SH-SY5Y (cell line): ENCODE results near the gene HOXB9.

Experiments
- GATA2 ChIP-seq: IDR thresholded peaks from 2 replicates; pipeline ENCODE4 v1.6.1; 2011; ENCODE audit warnings: mild to moderate bottlenecking, low read depth, low read length
- GATA3 ChIP-seq: IDR thresholded peaks from 2 replicates; pipeline ENCODE4 v1.6.1; 2011; ENCODE audit warnings: low read depth, mild to moderate bottlenecking, low read length, moderate library complexity

GRCh38 chr17:48612456-48612853, 13.7 kb downstream of the HOXB9 start:
- TF ChIP-seq GATA2: no peak
- no peak for TF ChIP-seq GATA3
